HepG2 (cell line): ENCODE measurements around the gene TRIM34. TPM values are rescaled to one million over a fixed set of nuclear protein-coding genes. Genes with fewer than 3 reads are reported as not detected.
"Not testable (repeated sequence)": the region's sequence is repeated elsewhere in the genome, so short reads cannot be mapped to it uniquely, and the experiment has no call there.

Experiments used
- ATAC-seq: fragments of 200-7000 bp; cut with Tn5 transposase; 3 replicates; pipeline ENCODE4 v1.9.1; 2020; ENCODE audit warnings: mild to moderate bottlenecking, moderate library complexity
- BruUV-seq: library from RNA; stranded (reverse); fragments of 400-500 nt; replicated peaks from 2 replicates; lab custom pipeline; 2021; lab: Mats Ljungman, UMichigan
- CTCF ChIA-PET: fragments of 300-600 bp; formaldehyde crosslinking; extraction: SDS; loops from one replicate; lab custom pipeline; 2021; ENCODE audit warnings: low total read pairs, inconsistent platforms, low intra/inter-chr PET ratio; lab: Yijun Ruan, JAX
- POLR2A ChIA-PET: fragments of 350-600 bp; sonication (Branson Sonifier 250); formaldehyde crosslinking; loops from one replicate; lab custom pipeline; 2020; ENCODE audit warnings: antibody characterized with exemption, inconsistent platforms; lab: Yijun Ruan, JAX
- DNase-seq: peaks from one replicate; pipeline ENCODE4 v3.0.0-alpha.2; 2015; ENCODE audit warnings: low spot score
- FAIRE-seq: peaks from 3 replicates; lab custom pipeline; 2011; peaks lifted over from hg19 to GRCh38; lab: Jason Lieb, UNC
- H2AFZ ChIP-seq: one replicate; pipeline ENCODE4 v1.6.1; 2011; ENCODE audit warnings: low read length, inconsistent platforms
- H3K27ac ChIP-seq: fragments of 300-600 bp; 3 replicates; pipeline ENCODE4 v1.8.0; 2011; ENCODE audit warnings: mixed run types, mild to moderate bottlenecking, mixed read lengths, low read length, inconsistent platforms; ENCODE audit not compliant: insufficient read depth; ENCODE audit errors: extremely low read length
- H3K27me3 ChIP-seq, 2 experiments: fragments of 200-600 bp in 1 of 2; 2 replicates in 1 of 2; 3 replicates in 1 of 2; pipeline versions ENCODE4 v1.6.0 to v1.8.0; 2011; ENCODE audit warnings: low read length in 2 of 2, mild to moderate bottlenecking in 2 of 2, moderate library complexity in 2 of 2, inconsistent platforms in 1 of 2; ENCODE audit not compliant: insufficient read depth in 2 of 2, control insufficient read depth in 1 of 2
- H3K36me3 ChIP-seq, 2 experiments: fragments of 200-600 bp in 1 of 2; replicated peaks in 1 of 2; 2 replicates in 1 of 2; 3 replicates in 1 of 2; pipeline versions ENCODE4 v1.5.1 to v1.8.0; 2011; ENCODE audit warnings: low read length in 2 of 2, inconsistent platforms in 1 of 2; ENCODE audit not compliant: insufficient read depth in 2 of 2, control insufficient read depth in 1 of 2
- H3K4me1 ChIP-seq: 2 replicates; pipeline ENCODE4 v1.5.1; 2012; ENCODE audit warnings: low read length, inconsistent platforms; ENCODE audit not compliant: insufficient read depth
- H3K4me2 ChIP-seq: 2 replicates; pipeline ENCODE4 v1.6.0; 2011; ENCODE audit warnings: low read depth, low read length, inconsistent platforms
- H3K4me3 ChIP-seq, 3 experiments: fragments of 200-600 bp in 1 of 3; sonication (generic), shearing (Covaris generic) in 1 of 3; replicated peaks in 1 of 3; 2 replicates each; pipeline ENCODE4 v1.5.1; 2011 to 2016; ENCODE audit warnings: low read length in 3 of 3, inconsistent platforms in 2 of 3, low read depth in 2 of 3, mild to moderate bottlenecking in 2 of 3, control low read depth in 1 of 3, mixed read lengths in 1 of 3; ENCODE audit not compliant: insufficient read depth in 1 of 3
- H3K79me2 ChIP-seq: one replicate; pipeline ENCODE4 v1.6.1; 2011; ENCODE audit warnings: low read length, inconsistent platforms; ENCODE audit not compliant: insufficient read depth
- H3K9ac ChIP-seq: 2 replicates; pipeline ENCODE4 v1.6.0; 2011; ENCODE audit warnings: mild to moderate bottlenecking, low read depth, low read length, inconsistent platforms; ENCODE audit not compliant: insufficient read depth
- H3K9me3 ChIP-seq: 2 replicates; pipeline ENCODE4 v1.5.1; 2012; ENCODE audit warnings: mild to moderate bottlenecking, low read length
- H4K20me1 ChIP-seq: 2 replicates; pipeline ENCODE4 v1.6.0; 2011; ENCODE audit warnings: inconsistent platforms, mild to moderate bottlenecking, low read length, moderate library complexity; ENCODE audit not compliant: insufficient read depth
- ARNTL ChIP-seq: sonication (generic); formaldehyde crosslinking; IDR thresholded peaks from 2 replicates; pipeline ENCODE4 v1.4.0; 2020; ENCODE audit warnings: mild to moderate bottlenecking, missing genetic modification reagents
- ATF7-NPFF ChIP-seq: sonication (generic); formaldehyde crosslinking; IDR thresholded peaks from 2 replicates; pipeline ENCODE4 v1.8.1; 2023; ENCODE audit warnings: mild to moderate bottlenecking, low read depth, missing genetic modification reagents, moderate library complexity
- CSRNP2 ChIP-seq: sonication (generic); formaldehyde crosslinking; conservative IDR thresholded peaks from 2 replicates; pipeline ENCODE4 v1.8.0; 2022; ENCODE audit warnings: low read depth, missing genetic modification reagents
- ZFP36L2 ChIP-seq: sonication (generic); formaldehyde crosslinking; IDR thresholded peaks from 2 replicates; pipeline ENCODE4 v1.4.0; 2020; ENCODE audit warnings: missing genetic modification reagents
- ZNF230 ChIP-seq: sonication (generic); formaldehyde crosslinking; IDR thresholded peaks from 2 replicates; pipeline ENCODE4 v1.4.0; 2020; ENCODE audit warnings: mild to moderate bottlenecking, missing genetic modification reagents
- ZNF296 ChIP-seq: sonication (generic); formaldehyde crosslinking; conservative IDR thresholded peaks from 2 replicates; pipeline ENCODE4 v1.5.0; 2020; ENCODE audit warnings: mild to moderate bottlenecking, missing genetic modification reagents
- ZNF335 ChIP-seq: sonication (generic); formaldehyde crosslinking; IDR thresholded peaks from 2 replicates; pipeline ENCODE4 v1.4.0; 2020; ENCODE audit warnings: missing genetic modification reagents
- ZNF451 ChIP-seq: sonication (generic); formaldehyde crosslinking; IDR thresholded peaks from 2 replicates; pipeline ENCODE4 v1.5.0; 2020; ENCODE audit warnings: mild to moderate bottlenecking, missing genetic modification reagents
- ZNF644 ChIP-seq: IDR thresholded peaks from 2 replicates; pipeline ENCODE4 v1.6.1; 2016; ENCODE audit warnings: low read depth
- ZNF713 ChIP-seq: sonication (generic); formaldehyde crosslinking; IDR thresholded peaks from 2 replicates; pipeline ENCODE4 v1.4.0; 2020; ENCODE audit warnings: mild to moderate bottlenecking, missing genetic modification reagents
- ZNF747 ChIP-seq: sonication (generic); formaldehyde crosslinking; IDR thresholded peaks from 2 replicates; pipeline ENCODE4 v1.8.1; 2023; ENCODE audit warnings: missing genetic modification reagents, mild to moderate bottlenecking, borderline replicate concordance
- WGBS: methylation state at CpG from one replicate; pipeline ENCODE4 v1.1.6; 2017; ENCODE audit warnings: low lambda C conversion rate; 5-methylcytosine and 5-hydroxymethylcytosine counted together
- in situ Hi-C: cut with HindIII; loops from 2 replicates; pipeline ENCODE4 v1.10.0; 2017; ENCODE audit warnings: low pct_unique_long_range_greater_than_20kb; ENCODE audit not compliant: extremely low pct_ligation_motif_present
- intact Hi-C: fragments of 100-400 bp; cut with micrococcal nuclease; formaldehyde crosslinking; loops from one replicate; pipeline ENCODE4 v1.10.0; 2022; ENCODE audit not compliant: unreplicated experiment
- polyA plus RNA-seq, 8 experiments: library from polyadenylated mRNA; depleted of rRNA in 3 of 8; stranded (reverse) in 7 of 8; unstranded in 1 of 8; fragments of >200 nt; fragmentation: Illumina TruSeq in 4 of 8; extraction: Trizol in 4 of 8; gene quantifications; 2 replicates each; pipeline versions ENCODE4 v1.2.1 to v1.2.3, GENCODE V29; 2011 to 2016; ENCODE audit warnings: low read depth in 4 of 8, missing spikeins in 1 of 8, mixed read lengths in 1 of 8; ENCODE audit not compliant: insufficient read depth in 1 of 8
- total RNA-seq, 5 experiments: library from RNA; depleted of rRNA; stranded (reverse); fragments of >200 nt; fragmentation: Illumina TruSeq; extraction: Trizol; gene quantifications; 2 replicates each; pipeline ENCODE4 v1.2.3, GENCODE V29; 2016; ENCODE audit warnings: low read depth in 1 of 5
- TF ChIP-seq, protein P1 (sequence below): sonication (generic); formaldehyde crosslinking; IDR thresholded peaks from 2 replicates; pipeline ENCODE4 v1.5.0; 2020; ENCODE audit warnings: missing genetic modification reagents, mild to moderate bottlenecking, borderline replicate concordance
- TF ChIP-seq, protein P2 (sequence below): sonication (generic); formaldehyde crosslinking; IDR thresholded peaks from 2 replicates; pipeline ENCODE4 v1.8.1; 2023; ENCODE audit warnings: mild to moderate bottlenecking, missing genetic modification reagents

The TRIM34 gene
- total and polyA plus RNA-seq, 2 of the 13 experiments (the other 11 are each of a cell fraction or from before 2014, with no cell fraction given) = 0.13 to 0.42 TPM

DNA sequence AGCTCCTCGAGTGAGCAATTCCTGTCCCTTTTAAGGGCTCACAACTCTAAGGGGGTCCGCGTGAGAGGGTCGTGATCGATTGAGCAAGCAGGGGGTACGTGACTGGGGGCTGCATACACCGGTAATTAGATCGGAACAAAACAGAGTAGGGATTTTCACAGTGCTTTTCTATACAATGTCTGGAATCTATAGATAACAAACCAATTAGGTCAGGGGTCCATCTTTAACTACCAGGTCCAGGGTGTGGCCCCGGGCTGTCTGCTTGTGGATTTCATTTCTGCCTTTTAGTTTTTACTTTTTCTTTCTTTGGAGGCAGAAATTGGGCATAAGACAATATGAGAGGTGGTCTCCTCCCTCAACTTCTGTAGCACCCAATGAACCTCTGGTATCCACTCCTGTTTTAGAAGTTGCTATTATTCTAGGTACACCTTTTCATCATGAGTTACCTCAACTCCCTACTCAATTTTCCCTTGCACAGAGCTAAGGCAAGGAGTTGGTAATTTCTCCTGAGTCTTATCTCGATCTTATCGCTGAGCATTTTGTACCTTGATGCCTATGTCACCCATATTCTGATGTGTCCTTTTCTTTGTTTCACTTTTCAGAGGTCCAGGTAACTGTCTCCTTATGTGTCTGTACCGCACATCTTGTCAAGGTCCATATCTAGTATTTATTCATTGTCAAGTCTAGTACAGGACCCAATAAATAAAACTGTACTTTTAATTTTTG lies 66.6 kb downstream of the TRIM34 start:
- in situ Hi-C loops, H2AFZ ChIP-seq, BruUV-seq, H3K4me2 ChIP-seq, FAIRE-seq, H3K4me1 ChIP-seq, DNase-seq, H3K27ac ChIP-seq, H3K9me3 ChIP-seq, ATAC-seq, H3K9ac ChIP-seq, H3K36me3 ChIP-seq, CTCF ChIA-PET, POLR2A ChIA-PET, H3K4me3 ChIP-seq, intact Hi-C loops, H3K27me3 ChIP-seq, H4K20me1 ChIP-seq, H3K79me2 ChIP-seq: not testable (repeated sequence)
- 61% methylated on average over 11 of the region's 12 CpGs for WGBS

DNA sequence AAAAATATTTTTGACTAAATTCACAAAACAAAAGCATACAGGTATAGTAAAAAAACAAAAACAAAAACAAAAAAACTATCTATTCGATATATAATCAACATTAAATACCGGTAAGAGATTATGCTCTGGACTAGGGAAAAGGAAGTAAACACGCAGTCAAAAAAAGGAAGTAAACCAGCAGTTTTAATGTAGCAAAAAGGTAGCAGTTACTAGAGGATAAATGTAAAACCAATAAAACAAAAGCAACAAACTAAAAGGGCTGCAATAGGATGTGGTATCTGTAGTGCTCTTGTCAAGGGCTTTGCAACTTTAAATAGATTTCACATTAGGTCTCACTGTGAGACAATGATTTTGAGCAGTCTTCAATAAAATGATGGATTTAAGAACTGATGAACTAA lies 67.2 kb downstream of the TRIM34 start:
- Histone ChIP-seq H2AFZ (no peak overlapping the region), H3K4me3 (no peak overlapping the region), H3K4me1 (no peaks in the 10 kb centered on the region), H3K36me3 (no peaks in the 10 kb centered on the region), H4K20me1 (no peaks in the 10 kb centered on the region), H3K27me3 (no peaks in the 10 kb centered on the region; a peak in 1 of 5 replicates), H3K79me2 (no peaks in the 10 kb centered on the region), H3K9me3 (no peaks in the 10 kb centered on the region), H3K4me2 (no peak overlapping the region), H3K27ac (no peak overlapping the region), H3K9ac (no peak overlapping the region)
- FAIRE-seq = no peak
- 78% methylated on average over 3 of the region's 3 CpGs for WGBS
- no TSS peak for BruUV-seq
- intact Hi-C loops (no loop called here), in situ Hi-C loops (no loop called here)
- ATAC-seq = no peak
- CTCF ChIA-PET = no interaction called here
- POLR2A ChIA-PET = no interaction called here
- no peak for DNase-seq
- TF ChIP-seq CSRNP2 (CRISPR knock-in tag) (no peak), ZNF230 (no peak), ZFP36L2 (CRISPR knock-in tag) (no peak), ATF7-NPFF (CRISPR knock-in tag) (no peak), ZNF747 (CRISPR knock-in tag) (no peak), ZNF296 (CRISPR knock-in tag) (no peak), ZNF713 (no peak), ZNF451 (CRISPR knock-in tag) (no peak), ZNF335 (no peak), ARNTL (CRISPR knock-in tag) (no peak), ZNF644 (CRISPR knock-in tag) (no peak)
- TF ChIP-seq, protein P1, sequence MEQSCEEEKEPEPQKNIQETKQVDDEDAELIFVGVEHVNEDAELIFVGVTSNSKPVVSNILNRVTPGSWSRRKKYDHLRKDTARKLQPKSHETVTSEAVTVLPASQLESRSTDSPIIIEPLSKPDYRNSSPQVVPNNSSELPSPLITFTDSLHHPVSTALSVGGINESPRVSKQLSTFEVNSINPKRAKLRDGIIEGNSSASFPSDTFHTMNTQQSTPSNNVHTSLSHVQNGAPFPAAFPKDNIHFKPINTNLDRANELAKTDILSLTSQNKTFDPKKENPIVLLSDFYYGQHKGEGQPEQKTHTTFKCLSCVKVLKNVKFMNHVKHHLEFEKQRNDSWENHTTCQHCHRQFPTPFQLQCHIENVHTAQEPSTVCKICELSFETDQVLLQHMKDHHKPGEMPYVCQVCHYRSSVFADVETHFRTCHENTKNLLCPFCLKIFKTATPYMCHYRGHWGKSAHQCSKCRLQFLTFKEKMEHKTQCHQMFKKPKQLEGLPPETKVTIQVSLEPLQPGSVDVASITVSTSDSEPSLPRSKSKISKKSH (CRISPR knock-in tag) = no peak
- TF ChIP-seq, protein P2, sequence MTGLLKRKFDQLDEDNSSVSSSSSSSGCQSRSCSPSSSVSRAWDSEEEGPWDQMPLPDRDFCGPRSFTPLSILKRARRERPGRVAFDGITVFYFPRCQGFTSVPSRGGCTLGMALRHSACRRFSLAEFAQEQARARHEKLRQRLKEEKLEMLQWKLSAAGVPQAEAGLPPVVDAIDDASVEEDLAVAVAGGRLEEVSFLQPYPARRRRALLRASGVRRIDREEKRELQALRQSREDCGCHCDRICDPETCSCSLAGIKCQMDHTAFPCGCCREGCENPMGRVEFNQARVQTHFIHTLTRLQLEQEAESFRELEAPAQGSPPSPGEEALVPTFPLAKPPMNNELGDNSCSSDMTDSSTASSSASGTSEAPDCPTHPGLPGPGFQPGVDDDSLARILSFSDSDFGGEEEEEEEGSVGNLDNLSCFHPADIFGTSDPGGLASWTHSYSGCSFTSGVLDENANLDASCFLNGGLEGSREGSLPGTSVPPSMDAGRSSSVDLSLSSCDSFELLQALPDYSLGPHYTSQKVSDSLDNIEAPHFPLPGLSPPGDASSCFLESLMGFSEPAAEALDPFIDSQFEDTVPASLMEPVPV = no peak
